MCF 10A (cell line): ENCODE results near the gene ZNF620. TPM values are rescaled to one million over a fixed set of nuclear protein-coding genes. Genes with fewer than 3 reads are reported as not detected.

Source experiments
- BruUV-seq: library from RNA; stranded (reverse); fragments of 400-500 nt; replicated peaks from 2 replicates; lab custom pipeline; 2021; lab: Mats Ljungman, UMichigan
- CTCF ChIA-PET: fragments of 300-600 bp; sonication (Branson Sonifier 250); formaldehyde crosslinking; extraction: SDS; loops from one replicate; lab custom pipeline; 2021; ENCODE audit warnings: antibody characterized with exemption, inconsistent platforms; lab: Yijun Ruan, JAX
- POLR2A ChIA-PET: fragments of 300-600, 350-650 bp; sonication (Branson Sonifier 250); formaldehyde crosslinking; extraction: SDS; loops from one replicate; lab custom pipeline; 2020; ENCODE audit warnings: antibody characterized with exemption, inconsistent platforms; lab: Yijun Ruan, JAX
- DNase-seq: peaks from one replicate; pipeline ENCODE4 v3.0.0-alpha.2; 2018; ENCODE audit not compliant: unreplicated experiment
- H3K27ac Mint-ChIP-seq: one replicate; pipeline ENCODE4 v1.8.0; 2022; ENCODE audit warnings: mild to moderate bottlenecking, low read depth, mixed read lengths; ENCODE audit not compliant: unreplicated experiment
- H3K27me3 Mint-ChIP-seq: one replicate; pipeline ENCODE4 v1.8.0; 2022; ENCODE audit warnings: mixed read lengths; ENCODE audit not compliant: insufficient read depth, unreplicated experiment
- H3K36me3 Mint-ChIP-seq: one replicate; pipeline ENCODE4 v1.8.0; 2022; ENCODE audit warnings: mild to moderate bottlenecking, moderate library complexity, mixed read lengths; ENCODE audit not compliant: insufficient read depth, unreplicated experiment
- H3K4me1 Mint-ChIP-seq: one replicate; pipeline ENCODE4 v1.8.0; 2022; ENCODE audit warnings: mixed read lengths; ENCODE audit not compliant: insufficient read depth, unreplicated experiment
- H3K4me3 Mint-ChIP-seq: one replicate; pipeline ENCODE4 v1.8.0; 2022; ENCODE audit warnings: mild to moderate bottlenecking, moderate library complexity, mixed read lengths; ENCODE audit not compliant: unreplicated experiment
- H3K9me3 Mint-ChIP-seq: one replicate; pipeline ENCODE4 v1.8.0; 2022; ENCODE audit warnings: mixed read lengths; ENCODE audit not compliant: unreplicated experiment
- intact Hi-C: fragments of 100-400 bp; cut with micrococcal nuclease; formaldehyde crosslinking; loops from 2 replicates; pipeline ENCODE4 v1.14.1; 2022
- total RNA-seq: library from RNA; stranded (reverse); gene quantifications from 2 replicates; pipeline ENCODE4 v1.2.3, GENCODE V29; 2022
- TF ChIP-seq, protein P1 (sequence below): fragments of 200-600 bp; IDR thresholded peaks from one replicate; pipeline ENCODE4 v1.8.0; 2022; ENCODE audit warnings: antibody characterized with exemption, mild to moderate bottlenecking; ENCODE audit not compliant: unreplicated experiment

ZNF620 gene
- total RNA-seq, 1 experiment from 2014 or later, result 2.8 TPM

- BruUV-seq, result no TSS peak
- TF ChIP-seq, protein P1, sequence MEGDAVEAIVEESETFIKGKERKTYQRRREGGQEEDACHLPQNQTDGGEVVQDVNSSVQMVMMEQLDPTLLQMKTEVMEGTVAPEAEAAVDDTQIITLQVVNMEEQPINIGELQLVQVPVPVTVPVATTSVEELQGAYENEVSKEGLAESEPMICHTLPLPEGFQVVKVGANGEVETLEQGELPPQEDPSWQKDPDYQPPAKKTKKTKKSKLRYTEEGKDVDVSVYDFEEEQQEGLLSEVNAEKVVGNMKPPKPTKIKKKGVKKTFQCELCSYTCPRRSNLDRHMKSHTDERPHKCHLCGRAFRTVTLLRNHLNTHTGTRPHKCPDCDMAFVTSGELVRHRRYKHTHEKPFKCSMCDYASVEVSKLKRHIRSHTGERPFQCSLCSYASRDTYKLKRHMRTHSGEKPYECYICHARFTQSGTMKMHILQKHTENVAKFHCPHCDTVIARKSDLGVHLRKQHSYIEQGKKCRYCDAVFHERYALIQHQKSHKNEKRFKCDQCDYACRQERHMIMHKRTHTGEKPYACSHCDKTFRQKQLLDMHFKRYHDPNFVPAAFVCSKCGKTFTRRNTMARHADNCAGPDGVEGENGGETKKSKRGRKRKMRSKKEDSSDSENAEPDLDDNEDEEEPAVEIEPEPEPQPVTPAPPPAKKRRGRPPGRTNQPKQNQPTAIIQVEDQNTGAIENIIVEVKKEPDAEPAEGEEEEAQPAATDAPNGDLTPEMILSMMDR, result no peak
- H3K9me3 Mint-ChIP-seq, result no peaks in the 10 kb centered on the region
- peaks cover 7% of the 10 kb centered on the region for H3K4me1 Mint-ChIP-seq
- DNase-seq, result no peak
- intact Hi-C loops, result no loop called here
- no peak overlapping the region for H3K4me3 Mint-ChIP-seq
- H3K27me3 Mint-ChIP-seq, result no peaks in the 10 kb centered on the region
- POLR2A ChIA-PET, result interaction anchor here (1.0 kb wide), 1 partner anchor 41 kb away, joined by 4 read pairs; no protein-coding TSS in a partner anchor
- CTCF ChIA-PET, result interaction anchor here (0.6 kb wide), 1 partner anchor 307 kb away, joined by 3 read pairs; no protein-coding TSS in a partner anchor
- no peak overlapping the region for H3K27ac Mint-ChIP-seq
- no peaks in the 10 kb centered on the region for H3K36me3 Mint-ChIP-seq
Observed at GRCh38 chr3:40499952-40500351, 5.9 kb upstream of the ZNF620 start.

DNA sequence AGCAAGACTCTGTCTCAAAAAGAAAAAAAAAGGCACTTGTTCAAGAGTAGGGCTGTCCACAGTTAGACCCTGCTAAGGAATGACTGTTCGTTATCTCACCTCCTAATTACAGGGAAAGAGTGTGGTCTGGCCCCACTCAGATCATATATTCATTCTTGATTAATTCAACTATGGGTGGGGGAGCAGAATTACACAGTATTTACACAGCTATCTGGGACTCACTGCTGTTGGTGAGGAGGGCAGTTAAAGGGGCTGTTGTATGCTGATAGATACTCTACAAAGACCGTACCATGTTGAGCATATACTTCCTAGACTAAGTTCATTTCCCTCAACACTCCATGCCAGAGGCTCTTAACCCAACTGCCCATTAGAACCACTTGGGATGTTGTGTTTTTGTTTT is 3.8 kb upstream of the ZNF620 start:
- no peak for DNase-seq
- H3K27me3 Mint-ChIP-seq, result no peaks in the 10 kb centered on the region
- intact Hi-C loops, result no loop called here
- no peak overlapping the region for H3K27ac Mint-ChIP-seq
- H3K9me3 Mint-ChIP-seq, result no peaks in the 10 kb centered on the region
- TF ChIP-seq, protein P1, result no peak
- BruUV-seq, result no TSS peak
- ChIA-PET POLR2A (no interaction called here), CTCF (interaction anchor here (0.6 to 0.7 kb wide), 4 partner anchors 185 to 1440 kb away, joined by 3 to 4 read pairs (median 4); no protein-coding TSS in a partner anchor)
- no peaks in the 10 kb centered on the region for H3K36me3 Mint-ChIP-seq
- H3K4me1 Mint-ChIP-seq, result peaks cover 13% of the 10 kb centered on the region
- no peak overlapping the region for H3K4me3 Mint-ChIP-seq

- H3K4me1 Mint-ChIP-seq, result peaks cover 13% of the 10 kb centered on the region
- DNase-seq, result peak; percentile 96
- no peaks in the 10 kb centered on the region for H3K36me3 Mint-ChIP-seq
- TF ChIP-seq, protein P1, result no peak
- no peaks in the 10 kb centered on the region for H3K27me3 Mint-ChIP-seq
- H3K9me3 Mint-ChIP-seq, result no peaks in the 10 kb centered on the region
- H3K27ac Mint-ChIP-seq, result peak overlapping the region; percentile 70
- intact Hi-C loops, result loop anchor here (2.0 kb wide), 3 partner anchors 20 to 52 kb away; partner anchors contain the start of genes ZNF619 and ZNF621
- ChIA-PET CTCF (interaction anchor here (0.5 to 1.2 kb wide), 9 partner anchors 8 to 1373 kb away, joined by 3 to 4 read pairs (median 3); no protein-coding TSS in a partner anchor), POLR2A (interaction anchor here (0.7 to 5.2 kb wide), 10 partner anchors 17 to 1687 kb away, joined by 3 to 41 read pairs (median 4); partner anchors contain the start of genes RPL14, ZNF619 and ZNF621)
- peak overlapping the region; percentile 77 for H3K4me3 Mint-ChIP-seq
- BruUV-seq, result no TSS peak
Observed at GRCh38 chr3:40504636-40505430, 1.0 kb upstream of the ZNF620 start.

GRCh38 chr3:40511031-40511718 is 5.3 kb downstream of the ZNF620 start:
- Mint-ChIP-seq H3K4me3 (no peak overlapping the region), H3K36me3 (peaks cover 4% of the 10 kb centered on the region), H3K27me3 (no peaks in the 10 kb centered on the region), H3K9me3 (no peaks in the 10 kb centered on the region), H3K4me1 (peaks cover 5% of the 10 kb centered on the region), H3K27ac (no peak overlapping the region)
- TF ChIP-seq, protein P1, result no peak
- no TSS peak for BruUV-seq
- intact Hi-C loops, result no loop called here
- no peak for DNase-seq
- ChIA-PET POLR2A (no interaction called here), CTCF (interaction anchor here (1.0 kb wide), 1 partner anchor 31 kb away, joined by 3 read pairs; no protein-coding TSS in a partner anchor)
